Peyer's patch (tissue), 4 donors: ENCODE data around the gene FHOD3. TPM values are rescaled to one million over a fixed set of nuclear protein-coding genes. Genes with fewer than 3 reads are reported as not detected.

Experiments used
- DNase-seq, 3 donors: peaks; one replicate each; pipeline ENCODE4 v3.0.0-alpha.2; 2017 to 2019
- H3K27ac ChIP-seq, 4 donors: fragments of 200-600 bp; sonication (generic); one replicate each; pipeline ENCODE4 v1.5.1; 2016 to 2019
- H3K27me3 ChIP-seq, 2 donors: fragments of 200-600 bp; sonication (generic); one replicate each; pipeline ENCODE4 v1.5.1; 2019
- H3K36me3 ChIP-seq, 3 donors: fragments of 200-600 bp; sonication (generic); one replicate each; pipeline ENCODE4 v1.5.1; 2016 to 2019
- H3K4me1 ChIP-seq, 4 donors: fragments of 200-600 bp; sonication (generic); one replicate each; pipeline ENCODE4 v1.5.1; 2016 to 2019
- H3K4me3 ChIP-seq, 4 donors: fragments of 200-600 bp; sonication (generic); 1 replicate in 3 of 4; 2 replicates in 1 of 4; pipeline ENCODE4 v1.5.1; 2016 to 2019; ENCODE audit warnings: mild to moderate bottlenecking in 1 of 4
- H3K9me3 ChIP-seq, 4 donors: fragments of 200-600 bp; sonication (generic); one replicate each; pipeline ENCODE4 v1.5.1; 2016 to 2019; ENCODE audit warnings: mild to moderate bottlenecking in 1 of 4
- CTCF ChIP-seq, 6 experiments: fragments of 450-650 bp in 4 of 6; fragments of 200-600 bp in 2 of 6; sonication (generic) in 1 of 6; IDR thresholded peaks; one replicate each; pipeline ENCODE4 v1.5.1; 2017 to 2019; ENCODE audit warnings: antibody characterized with exemption in 6 of 6, mild to moderate bottlenecking in 3 of 6, moderate library complexity in 1 of 6
- POLR2A ChIP-seq, 2 donors: fragments of 450-650 bp; IDR thresholded peaks; one replicate each; pipeline ENCODE4 v1.5.1; 2017; ENCODE audit warnings: antibody characterized with exemption in 2 of 2, mild to moderate bottlenecking in 2 of 2, moderate library complexity in 2 of 2
- total RNA-seq, 4 donors: library from RNA; depleted of rRNA; stranded (reverse); fragments of >200 nt; gene quantifications; one replicate each; pipeline ENCODE4 v1.1.0, GENCODE V29; 2016

FHOD3 gene
- total RNA-seq, 4 donors from 2014 or later = 0.53 to 10.7 (median 4.6) TPM

GRCh38 chr18:36809590-36810381, 512.3 kb downstream of the FHOD3 start:
- H3K36me3 ChIP-seq = peaks cover 0 to 17% (median 0%) of the 10 kb centered on the region in 3 donors
- no peak overlapping the region for H3K4me3 ChIP-seq
- no peak overlapping the region for H3K27ac ChIP-seq
- no peak for TF ChIP-seq POLR2A (IDR thresholded peaks at IDR 0.05)
- TF ChIP-seq CTCF (IDR thresholded peaks at IDR 0.05) = peak; percentile 38 to 79 (median 72)
- H3K9me3 ChIP-seq = no peaks in the 10 kb centered on the region
- no peaks in the 10 kb centered on the region for H3K4me1 ChIP-seq
- peak in 2 of 3 donors; percentile 17 to 64 for DNase-seq
- no peaks in the 10 kb centered on the region for H3K27me3 ChIP-seq

GRCh38 chr18:36811430-36811829, 513.9 kb downstream of the FHOD3 start:
- no peak for TF ChIP-seq POLR2A (IDR thresholded peaks at IDR 0.05)
- no peak for TF ChIP-seq CTCF (IDR thresholded peaks at IDR 0.05)
- H3K27ac ChIP-seq = no peak overlapping the region
- peaks cover 0 to 18% (median 0%) of the 10 kb centered on the region in 3 donors for H3K36me3 ChIP-seq
- no peaks in the 10 kb centered on the region for H3K27me3 ChIP-seq
- H3K4me3 ChIP-seq = no peak overlapping the region
- H3K4me1 ChIP-seq = no peaks in the 10 kb centered on the region
- no peaks in the 10 kb centered on the region for H3K9me3 ChIP-seq
- no peak for DNase-seq

GRCh38 chr18:36811955-36812354, 514.4 kb downstream of the FHOD3 start:
- Histone ChIP-seq H3K9me3 (no peaks in the 10 kb centered on the region), H3K36me3 (peaks cover 0 to 21% (median 0%) of the 10 kb centered on the region in 3 donors), H3K4me1 (no peaks in the 10 kb centered on the region), H3K27ac (peak overlapping the region in 2 of 4 donors; percentile 12 to 43), H3K4me3 (no peak overlapping the region), H3K27me3 (no peaks in the 10 kb centered on the region)
- TF ChIP-seq CTCF (IDR thresholded peaks at IDR 0.05) (no peak), POLR2A (IDR thresholded peaks at IDR 0.05) (no peak)
- DNase-seq = no peak

- peaks cover 0 to 18% (median 0%) of the 10 kb centered on the region in 3 donors for H3K36me3 ChIP-seq
- no peak overlapping the region for H3K4me3 ChIP-seq
- no peak for DNase-seq
- H3K4me1 ChIP-seq = no peaks in the 10 kb centered on the region
- TF ChIP-seq CTCF (IDR thresholded peaks at IDR 0.05) (no peak), POLR2A (IDR thresholded peaks at IDR 0.05) (no peak)
- peak overlapping the region in 3 of 4 donors; percentile 12 to 60 (median 43) for H3K27ac ChIP-seq
- H3K27me3 ChIP-seq = no peaks in the 10 kb centered on the region
- H3K9me3 ChIP-seq = no peaks in the 10 kb centered on the region
Observed at GRCh38 chr18:36812678-36813077, 515.2 kb downstream of the FHOD3 start.

- no peaks in the 10 kb centered on the region for H3K4me1 ChIP-seq
- no peaks in the 10 kb centered on the region for H3K9me3 ChIP-seq
- DNase-seq = no peak
- no peaks in the 10 kb centered on the region for H3K27me3 ChIP-seq
- peak overlapping the region in 1 of 4 donors; percentile 60 for H3K27ac ChIP-seq
- no peak for TF ChIP-seq POLR2A (IDR thresholded peaks at IDR 0.05)
- no peak for TF ChIP-seq CTCF (IDR thresholded peaks at IDR 0.05)
- H3K36me3 ChIP-seq = peaks cover 0 to 18% (median 0%) of the 10 kb centered on the region in 3 donors
- no peak overlapping the region for H3K4me3 ChIP-seq
Observed at GRCh38 chr18:36813101-36813775, 515.7 kb downstream of the FHOD3 start.
